GM18507 (cell line): Measurements from ENCODE around the gene ITPR2.
A peak's percentile ranks its signal among the peaks of the same experiment; 100 is the strongest.
"Not testable (repeated sequence)": the region's sequence is repeated elsewhere in the genome, so short reads cannot be mapped to it uniquely, and the experiment has no call there.

Experiments used
- DNase-seq: peaks from one replicate; pipeline ENCODE4 v3.0.0; 2011; ENCODE audit warnings: low read depth; ENCODE audit not compliant: insufficient read length; ENCODE audit errors: extremely low spot score
- FAIRE-seq: peaks from 2 replicates; lab custom pipeline; 2011; peaks lifted over from hg19 to GRCh38; lab: Jason Lieb, UNC

The ITPR2 gene

DNA sequence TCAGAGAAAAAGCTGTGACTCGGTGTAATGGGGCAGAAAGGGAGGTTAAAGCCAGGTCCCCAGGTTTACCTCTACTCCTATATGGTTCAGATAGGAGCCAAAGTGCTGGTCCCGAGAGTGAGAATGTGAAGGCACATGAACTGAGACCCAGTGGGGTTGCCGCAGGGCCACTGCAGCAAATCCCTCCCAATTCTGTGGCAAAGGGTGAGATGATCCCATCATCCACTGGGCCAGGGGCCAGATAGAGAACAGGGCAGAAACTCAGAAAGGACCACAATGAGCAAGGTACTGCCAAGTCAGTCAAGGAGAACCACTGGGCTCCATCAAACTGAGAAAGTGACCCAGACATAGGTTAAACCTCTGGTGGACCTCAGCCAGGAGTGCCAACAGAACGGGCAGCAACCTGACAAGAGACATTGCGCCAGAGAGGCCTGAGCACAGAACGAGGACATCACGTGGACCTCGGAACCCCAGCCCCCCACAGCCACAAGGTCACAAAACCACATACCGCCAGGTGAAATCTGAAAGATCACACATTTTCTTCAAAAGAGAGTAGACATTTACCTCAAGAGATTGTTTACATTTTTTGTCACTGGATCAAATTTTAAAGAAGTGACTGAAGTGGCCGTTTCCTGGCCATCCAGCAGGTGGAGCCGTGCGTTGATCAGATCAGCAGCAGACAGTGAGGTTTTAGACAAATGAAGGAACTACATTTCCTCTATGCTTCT is 20.5 kb upstream of the ITPR2 start:
- peak; percentile 95 for FAIRE-seq

DNA sequence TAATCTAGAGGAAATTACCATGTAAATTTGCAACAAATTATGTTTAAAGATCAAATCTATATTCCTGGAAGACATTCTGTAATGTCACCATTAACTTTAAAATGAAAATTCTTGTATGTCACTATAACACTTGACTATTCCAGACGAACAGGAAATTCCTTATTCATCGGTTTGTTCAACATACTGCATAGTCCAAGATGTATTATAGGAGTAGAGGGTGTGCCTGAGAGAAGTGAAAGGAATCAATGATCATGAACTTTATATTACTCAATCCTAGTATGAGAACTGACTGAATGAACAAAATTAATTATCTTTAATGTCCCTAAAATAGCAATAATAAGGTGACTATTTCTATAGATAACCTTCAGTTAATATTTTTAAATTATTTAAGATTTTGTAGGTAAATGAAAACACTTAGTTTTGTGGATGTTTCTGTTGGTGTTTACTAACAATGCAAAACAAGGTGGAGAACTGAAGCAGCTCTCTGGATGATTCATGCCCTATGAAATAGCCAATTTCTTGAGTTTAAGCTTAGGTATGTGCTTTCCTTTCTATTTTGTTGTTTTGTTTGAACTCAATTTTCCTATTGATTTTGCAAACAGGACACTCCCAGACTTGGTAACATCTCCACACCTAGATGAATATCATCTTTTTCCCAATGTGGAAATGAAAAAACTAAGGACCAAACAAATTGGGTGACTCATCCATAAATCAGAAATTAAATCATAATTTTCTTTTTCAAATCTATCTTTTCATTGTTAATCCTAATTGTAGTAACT is 18.2 kb upstream of the ITPR2 start:
- FAIRE-seq, result peak; percentile 54
- no peak for DNase-seq

More for the DNA sequence above, 20.5 kb upstream of the ITPR2 start:
- DNase-seq, result peak; percentile 55

DNA sequence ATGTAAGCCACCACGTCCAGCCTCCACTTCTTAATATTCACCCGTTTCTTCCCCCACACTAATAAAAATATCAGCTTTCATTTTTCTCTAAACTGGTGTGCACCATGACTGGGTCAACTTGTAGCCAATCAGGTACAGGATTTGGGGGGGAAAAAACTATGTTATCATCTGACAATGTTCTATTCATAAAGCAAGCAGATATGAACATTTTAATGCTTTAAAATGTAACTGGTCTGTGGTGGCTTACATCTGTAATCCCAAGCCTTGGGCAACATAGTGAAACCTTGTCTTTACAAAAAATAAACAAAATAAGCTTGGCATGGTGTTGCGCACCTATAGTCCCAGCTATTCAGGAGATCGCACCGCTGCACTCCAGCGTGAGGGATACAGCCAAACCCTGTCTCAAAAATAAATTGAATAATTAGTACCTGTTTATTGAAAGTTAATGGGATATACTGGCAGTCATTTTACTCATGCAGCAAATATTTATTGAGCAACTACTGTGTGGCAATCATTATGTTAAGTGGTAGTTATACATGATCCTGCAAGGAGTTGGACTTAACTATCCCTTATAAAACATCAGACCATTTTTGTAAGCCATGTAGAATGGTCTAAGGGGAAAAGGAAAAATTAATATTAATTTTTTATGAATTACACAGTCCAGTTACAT is 15.3 kb upstream of the ITPR2 start:
- FAIRE-seq, result no peak

DNA sequence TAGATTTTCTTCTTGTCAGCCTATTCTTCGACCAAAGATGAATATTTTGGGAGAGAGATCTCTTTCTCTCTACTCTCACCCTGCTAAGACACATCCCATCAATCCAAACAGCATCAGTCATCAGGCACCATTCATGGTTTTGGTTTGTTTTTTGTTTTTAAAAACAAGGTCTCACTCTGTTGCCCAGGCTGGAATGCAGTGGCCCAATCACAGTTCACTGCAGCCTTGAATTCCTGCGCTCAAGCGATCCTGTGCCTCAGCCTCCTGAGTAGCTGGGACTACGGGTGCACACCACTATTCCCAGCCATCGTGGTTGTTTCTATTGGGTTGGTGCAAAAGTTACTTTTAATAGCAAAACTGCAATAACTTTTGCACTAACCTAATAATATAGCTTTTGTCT is 14.4 kb upstream of the ITPR2 start:
- no peak for FAIRE-seq
- no peak for DNase-seq

More for the DNA sequence above, 15.3 kb upstream of the ITPR2 start:
- DNase-seq, result no peak

DNA sequence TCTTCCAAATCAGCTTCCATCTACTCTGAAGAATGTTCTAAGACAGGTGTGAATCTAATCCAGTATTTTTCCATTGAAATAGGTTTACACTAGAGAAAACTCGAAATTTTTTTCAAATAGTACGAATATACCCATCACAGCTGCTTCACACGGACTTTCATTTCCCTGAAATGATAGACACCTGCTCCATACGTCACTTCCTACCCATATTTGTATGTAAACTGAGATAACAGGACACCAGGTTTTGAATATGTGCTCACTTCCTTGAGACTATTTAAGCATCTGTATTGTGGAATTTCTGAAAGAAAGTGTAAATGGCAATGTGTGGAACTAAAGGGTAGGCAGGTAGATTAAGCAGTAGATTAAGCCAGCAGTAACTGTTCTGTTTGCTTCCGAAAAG is 13.4 kb upstream of the ITPR2 start:
- no peak for DNase-seq
- peak; percentile 57 for FAIRE-seq

DNA sequence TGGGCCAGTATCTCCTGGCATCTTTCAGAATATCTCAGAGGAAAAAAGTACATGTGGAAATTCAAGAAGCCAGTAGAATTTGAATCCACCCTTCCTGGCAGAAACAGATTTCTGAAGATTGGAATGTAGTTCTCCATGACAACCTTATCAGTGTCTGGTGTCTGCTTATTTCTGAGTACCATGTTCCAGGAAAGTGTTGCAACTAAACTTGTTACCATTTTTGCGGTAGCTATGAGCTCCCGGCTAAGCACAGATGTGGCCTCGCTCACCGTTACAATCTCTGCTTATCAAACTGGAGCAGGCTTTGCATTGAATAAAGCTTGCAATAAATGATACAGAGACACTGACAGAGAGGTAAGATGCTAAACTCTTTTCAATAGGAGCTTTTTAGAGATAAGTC is 13.0 kb upstream of the ITPR2 start:
- FAIRE-seq (no peak), DNase-seq (no peak)

DNA sequence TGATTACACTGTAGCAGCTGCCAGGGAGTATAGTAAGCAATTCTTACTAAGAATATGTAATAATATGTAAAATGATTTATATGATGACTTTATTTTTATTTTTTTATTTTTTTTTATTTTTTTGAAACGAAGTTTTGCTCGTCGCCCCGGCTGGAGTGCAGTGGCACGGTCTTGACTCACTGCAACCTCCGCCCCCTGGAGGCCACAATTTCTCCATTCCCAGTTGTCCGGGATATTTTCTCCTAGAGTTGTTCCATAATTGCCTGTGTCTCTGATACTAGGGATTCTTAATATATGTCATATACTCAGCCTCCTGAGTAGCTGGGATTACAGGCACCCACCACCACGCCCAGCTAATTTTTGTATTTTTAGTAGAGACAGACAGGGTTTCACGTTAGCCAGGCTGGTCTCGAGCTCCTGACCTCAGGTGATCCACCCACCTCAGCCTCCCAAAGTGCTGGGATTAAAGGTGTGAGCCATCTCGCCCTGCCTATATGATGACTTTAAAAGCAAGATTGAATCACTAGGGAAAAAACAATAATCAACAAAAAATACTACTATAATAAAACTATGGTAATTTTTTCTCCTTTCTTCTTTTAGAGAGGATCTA is 12.2 kb upstream of the ITPR2 start:
- DNase-seq (no peak), FAIRE-seq (no peak)

DNA sequence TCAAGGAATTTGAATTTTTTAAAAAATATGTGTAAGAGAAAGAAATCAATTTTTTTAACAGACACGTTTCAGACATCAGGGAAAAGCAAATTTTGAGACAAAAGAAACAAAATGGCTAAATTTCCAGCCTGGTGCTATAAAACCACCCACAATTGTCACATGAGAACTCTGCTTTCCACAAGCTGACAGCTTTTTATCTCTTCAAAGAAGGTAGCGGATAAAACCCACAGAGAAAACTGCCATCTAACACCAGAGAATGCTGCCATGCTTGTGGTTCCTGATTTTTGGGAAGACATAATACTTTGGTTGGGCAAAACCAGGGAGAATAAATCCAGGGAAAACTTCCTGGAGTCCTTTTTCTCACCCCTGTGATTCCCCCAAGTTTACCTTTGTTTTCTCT is 10.3 kb upstream of the ITPR2 start:
- FAIRE-seq, result no peak

DNA sequence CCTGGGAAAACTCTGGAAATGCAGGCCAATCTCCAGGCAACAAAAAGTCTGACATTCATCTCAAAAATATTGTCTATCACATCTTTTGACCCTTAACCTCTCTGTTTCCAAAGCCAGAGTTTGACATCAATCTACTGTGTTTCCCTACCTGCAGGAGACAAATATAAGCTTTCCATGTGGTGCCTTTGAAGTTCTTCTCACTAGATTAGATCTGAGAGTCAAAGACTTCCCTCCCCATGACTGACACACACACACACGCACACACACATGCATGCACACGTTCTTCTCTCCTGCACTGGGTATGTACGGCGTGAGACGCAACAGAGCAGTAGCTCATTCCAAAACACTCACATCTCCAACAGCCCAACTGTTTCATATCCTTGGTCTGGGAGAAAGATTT is 8.1 kb upstream of the ITPR2 start:
- FAIRE-seq, result no peak
- no peak for DNase-seq

More for the DNA sequence above, 10.3 kb upstream of the ITPR2 start:
- DNase-seq, result no peak

DNA sequence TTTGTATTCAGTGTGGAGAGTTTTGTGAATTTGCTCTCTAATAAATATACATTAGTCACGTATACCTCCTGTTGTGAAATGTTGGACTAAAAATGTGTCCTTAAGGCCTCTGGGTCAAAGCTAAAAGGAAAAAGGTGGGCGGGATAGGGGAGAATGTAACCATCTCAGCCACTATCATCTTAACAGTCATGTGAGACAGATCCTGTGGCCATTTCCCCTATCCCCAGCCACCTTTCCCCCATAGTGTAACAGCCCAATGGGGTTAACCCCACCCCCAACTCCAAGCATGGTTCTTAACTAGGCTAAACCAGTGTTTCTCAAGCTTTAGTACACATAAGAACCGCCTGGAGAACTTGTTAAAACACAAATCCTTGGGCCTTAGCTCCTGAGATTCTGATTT is 6.5 kb upstream of the ITPR2 start:
- no peak for FAIRE-seq
- DNase-seq, result no peak

DNA sequence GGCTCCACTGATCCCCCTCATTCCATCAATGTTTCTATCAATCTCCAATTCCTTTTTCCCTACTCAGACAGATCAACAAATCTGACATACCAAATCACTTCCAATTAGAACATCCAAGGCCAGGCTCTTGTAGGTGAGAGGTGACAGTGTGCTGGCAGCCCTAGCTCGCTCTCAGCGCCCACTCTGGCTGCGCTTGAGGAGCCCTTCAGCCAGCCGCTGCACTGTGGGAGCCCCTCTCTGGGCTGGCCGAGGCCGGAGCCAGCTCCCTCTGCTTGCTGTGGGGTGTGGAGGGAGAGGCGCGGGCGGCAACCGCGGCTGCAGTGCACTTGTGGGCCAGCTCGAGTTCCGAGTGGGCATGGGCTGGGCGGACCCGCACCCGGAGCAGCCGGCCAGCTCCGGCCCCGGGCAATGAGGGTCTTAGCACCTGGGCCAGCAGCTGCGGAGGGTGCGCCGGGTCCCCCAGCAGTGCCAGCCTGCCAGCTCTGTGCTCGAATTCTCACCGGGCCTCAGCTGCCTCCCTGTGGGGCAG is 6.0 kb upstream of the ITPR2 start:
- no peak for DNase-seq
- FAIRE-seq, result no peak

DNA sequence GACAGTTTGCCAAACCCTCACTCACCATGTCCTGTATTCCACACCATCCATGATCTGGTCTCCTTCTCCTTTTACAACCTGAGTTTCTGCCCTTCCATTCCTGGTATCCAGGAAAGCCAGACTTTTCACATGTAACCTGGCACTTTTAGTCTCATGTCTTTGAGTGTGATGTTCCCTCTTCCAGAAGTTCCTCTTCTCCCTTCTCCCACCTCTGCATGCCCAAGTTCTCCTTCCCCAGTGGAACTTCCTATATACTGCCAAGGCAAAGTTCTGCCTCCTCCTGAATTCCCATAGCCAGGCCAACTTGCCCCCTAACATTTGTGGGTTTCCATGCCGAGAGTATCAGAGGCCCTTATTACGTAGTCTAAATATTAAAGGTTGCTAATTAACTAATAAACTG is 3.2 kb upstream of the ITPR2 start:
- FAIRE-seq (no peak), DNase-seq (no peak)

DNA sequence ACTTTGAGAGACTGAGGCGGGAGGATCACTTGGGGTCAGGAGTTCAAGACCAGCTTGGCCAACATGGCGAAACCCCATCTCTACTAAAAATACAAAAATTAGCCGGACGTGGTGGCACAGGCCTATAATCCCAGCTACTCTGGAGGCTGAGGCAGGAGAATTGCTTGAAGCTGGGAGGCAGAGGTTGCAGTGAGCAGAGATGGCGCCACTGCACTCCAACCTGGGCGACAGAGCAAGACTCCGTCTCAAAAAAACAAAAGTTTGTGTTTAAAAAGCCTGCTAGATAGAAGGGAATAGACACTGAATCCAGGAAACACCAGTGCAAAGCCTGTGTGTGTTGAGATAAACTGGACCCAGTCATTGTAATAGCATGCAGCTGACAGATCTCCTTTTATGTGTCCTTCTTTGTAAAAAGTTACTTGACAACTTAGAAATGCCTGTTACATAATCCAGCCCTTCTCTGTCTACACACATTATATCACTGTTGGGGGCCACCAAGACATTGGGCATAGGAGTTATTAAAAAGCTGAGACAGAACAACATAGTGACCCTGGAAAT is 1.6 kb upstream of the ITPR2 start:
- not testable (repeated sequence) for DNase-seq, FAIRE-seq

DNA sequence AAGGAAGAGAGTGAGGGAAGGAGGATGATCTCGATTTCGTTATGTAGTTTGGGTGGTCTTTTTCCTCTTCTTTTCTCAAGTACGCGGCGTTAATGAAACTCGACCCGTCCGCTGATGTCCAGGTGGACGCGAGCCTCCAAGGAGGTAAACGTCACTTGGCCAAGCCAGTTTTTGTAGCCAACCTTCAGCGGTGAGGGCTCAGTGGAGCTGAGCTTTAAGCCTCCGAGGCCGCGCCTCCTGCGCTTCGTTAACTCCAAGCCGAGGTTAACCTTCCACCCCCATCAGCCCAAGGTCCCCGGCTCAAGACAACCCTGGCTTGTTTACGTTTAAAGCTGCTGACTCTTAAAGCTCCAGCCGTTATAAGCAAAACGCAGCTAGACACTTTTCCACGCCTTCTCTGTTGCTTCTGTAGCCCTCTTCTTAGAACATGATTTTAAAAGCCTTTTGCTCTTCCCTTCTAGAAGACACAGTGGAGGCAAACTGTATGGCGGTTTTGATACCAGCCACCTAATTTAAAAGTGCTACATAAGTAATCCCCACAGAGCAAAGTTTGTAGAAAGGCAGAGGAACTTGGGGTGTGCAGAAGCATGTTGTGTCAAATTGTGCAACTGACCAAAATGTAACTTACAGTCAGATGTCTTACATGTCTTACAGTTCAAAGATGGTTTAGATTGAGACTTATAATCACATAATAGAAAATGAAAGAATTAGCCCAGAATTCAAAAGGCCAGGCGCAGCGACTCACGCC is 923 bp upstream of the ITPR2 start:
- DNase-seq (no peak), FAIRE-seq (peak; percentile 73)

DNA sequence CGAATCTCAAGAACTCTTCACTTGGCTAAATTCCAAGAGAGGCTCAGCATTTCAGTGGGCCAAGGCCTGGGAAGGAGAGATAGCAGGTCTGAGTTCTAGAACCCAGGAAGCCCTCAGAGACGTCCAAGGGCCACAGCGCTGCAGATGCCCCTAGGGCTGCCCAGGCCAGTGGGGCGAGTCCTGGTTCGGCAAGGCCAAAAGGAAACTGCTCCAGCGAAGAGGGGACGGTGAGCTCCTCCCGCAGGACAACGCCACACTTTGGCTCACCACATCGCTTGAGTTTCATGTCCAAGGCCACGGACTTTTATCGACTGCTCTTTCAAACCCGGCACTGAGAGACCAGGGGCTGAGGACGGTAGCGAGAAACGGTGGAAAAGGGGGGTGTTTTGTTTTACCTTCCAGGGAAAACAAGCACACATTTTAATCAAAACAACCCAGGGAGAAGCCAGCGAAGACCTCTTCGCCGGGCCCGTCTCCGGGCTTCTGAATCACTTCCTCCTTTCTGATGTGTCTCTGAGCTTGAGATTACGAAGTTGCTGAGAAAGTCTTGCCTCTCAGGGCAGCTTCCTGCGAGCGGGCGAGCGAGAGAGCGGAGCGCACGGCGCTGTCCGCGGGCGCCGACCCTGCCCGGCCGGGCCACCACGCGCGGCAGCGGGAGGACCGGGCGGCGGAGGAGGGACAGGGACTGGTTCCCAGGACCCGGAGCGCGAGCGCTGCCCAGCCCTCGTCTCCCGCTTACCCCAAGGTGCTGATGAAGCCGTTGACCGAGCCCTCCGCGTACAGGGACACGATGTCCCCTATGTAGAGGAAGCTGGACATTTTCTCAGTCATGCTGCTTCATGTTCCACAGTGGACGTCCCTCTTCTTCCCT is 808 bp downstream of the ITPR2 start:
- peak; percentile 54 for DNase-seq
- peak; percentile 80 for FAIRE-seq

DNA sequence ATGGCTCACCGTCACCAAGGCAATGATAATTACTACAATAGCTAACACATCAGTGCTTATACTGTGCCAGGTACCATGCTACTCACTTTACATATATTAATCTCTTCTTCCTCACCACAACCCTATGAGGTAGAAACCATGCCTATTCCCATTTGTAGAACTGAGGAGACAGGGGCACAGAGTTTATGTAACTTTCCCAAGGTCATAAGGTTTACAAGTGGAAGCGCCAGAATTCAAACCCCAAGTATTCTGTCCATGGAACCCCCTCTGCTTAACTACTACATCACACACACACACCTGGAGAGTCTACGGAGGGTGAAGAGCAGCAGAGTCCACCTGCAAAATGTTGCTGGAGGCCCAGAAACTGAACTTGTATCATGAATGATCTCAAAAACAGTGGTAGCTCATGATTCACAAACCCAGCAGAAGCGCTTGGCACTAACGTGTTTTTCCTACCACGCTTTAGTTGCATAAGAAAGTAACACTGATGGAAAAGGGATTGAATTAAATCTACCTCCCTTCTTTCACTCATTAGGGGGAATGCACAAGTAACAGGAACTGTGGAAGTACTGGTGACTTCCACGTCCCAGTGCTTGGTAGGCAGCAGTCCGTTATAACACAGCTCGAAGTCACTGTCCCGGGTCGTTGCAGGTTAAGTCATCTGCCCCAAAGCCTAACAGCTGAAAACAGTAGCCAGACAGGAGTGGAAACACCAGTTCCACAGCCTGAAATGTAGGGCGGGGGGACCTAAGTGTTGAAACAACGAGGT is 2.0 kb downstream of the ITPR2 start:
- DNase-seq (no peak), FAIRE-seq (peak; percentile 18)

DNA sequence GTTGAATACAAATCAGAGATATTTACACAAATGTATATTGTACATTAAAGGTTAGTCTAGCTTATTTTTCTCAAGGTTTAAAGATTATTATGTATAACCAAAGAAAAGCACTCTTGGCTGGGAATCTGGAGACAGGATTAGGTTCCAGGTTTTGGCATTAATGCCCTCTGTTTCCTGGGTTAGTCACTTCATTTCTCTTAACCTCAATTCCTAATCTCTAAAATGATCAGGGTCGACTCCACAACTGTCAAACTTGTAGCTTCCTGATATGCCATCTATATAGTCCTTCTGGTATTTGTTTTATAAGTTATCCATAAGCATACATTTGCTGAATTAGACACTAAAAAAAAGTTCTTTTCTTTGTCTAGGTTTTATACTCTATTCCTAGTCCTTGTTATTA is 2.6 kb downstream of the ITPR2 start:
- DNase-seq (no peak), FAIRE-seq (no peak)
